Upper lobe of right lung (tissue), 1 donor: ENCODE data around the gene XG. TPM values are rescaled to one million over a fixed set of nuclear protein-coding genes. Genes with fewer than 3 reads are reported as not detected.
"Not testable (repeated sequence)": the region's sequence is repeated elsewhere in the genome, so short reads cannot be mapped to it uniquely, and the experiment has no call there.

Experiments
- ATAC-seq: fragments of 200-7000 bp; cut with Tn5 transposase; one replicate; pipeline ENCODE4 v1.9.1; 2020; ENCODE audit warnings: mild to moderate bottlenecking, moderate library complexity
- DNase-seq: peaks from one replicate; pipeline ENCODE4 v3.0.0-alpha.2; 2020
- H3K27ac ChIP-seq: fragments of 200-600 bp; one replicate; pipeline ENCODE4 v1.8.0; 2022
- H3K27me3 ChIP-seq: fragments of 200-600 bp; one replicate; pipeline ENCODE4 v1.8.0; 2022; ENCODE audit warnings: mild to moderate bottlenecking
- H3K36me3 ChIP-seq: fragments of 200-600 bp; one replicate; pipeline ENCODE4 v1.8.0; 2022
- H3K4me1 ChIP-seq: fragments of 200-600 bp; one replicate; pipeline ENCODE4 v1.8.0; 2022
- H3K4me3 ChIP-seq: fragments of 200-600 bp; one replicate; pipeline ENCODE4 v1.8.0; 2022; ENCODE audit warnings: mild to moderate bottlenecking
- H3K9me3 ChIP-seq: fragments of 200-600 bp; one replicate; pipeline ENCODE4 v1.8.0; 2022
- intact Hi-C: fragments of 100-400 bp; cut with DNase I; formaldehyde crosslinking; loops from one replicate; pipeline ENCODE4 v1.11.0; 2022
- total RNA-seq: library from RNA; stranded (reverse); fragmentation: NEBNext Ultra II Directional; extraction: Animal tissue kit (Norgen Biotek cat#: 25700); gene quantifications from one replicate; pipeline ENCODE4 v1.2.1, GENCODE V29; 2021
- TF ChIP-seq, protein P1 (sequence below): fragments of 200-600 bp; IDR thresholded peaks from one replicate; pipeline ENCODE4 v1.8.0; 2022; ENCODE audit warnings: antibody characterized with exemption
- donor health status: DM: no; HTN: yes; CAD: no; lungs with severe emphysema.

The XG gene
- total RNA-seq, 1 donor from 2014 or later: 0.64 TPM

DNA sequence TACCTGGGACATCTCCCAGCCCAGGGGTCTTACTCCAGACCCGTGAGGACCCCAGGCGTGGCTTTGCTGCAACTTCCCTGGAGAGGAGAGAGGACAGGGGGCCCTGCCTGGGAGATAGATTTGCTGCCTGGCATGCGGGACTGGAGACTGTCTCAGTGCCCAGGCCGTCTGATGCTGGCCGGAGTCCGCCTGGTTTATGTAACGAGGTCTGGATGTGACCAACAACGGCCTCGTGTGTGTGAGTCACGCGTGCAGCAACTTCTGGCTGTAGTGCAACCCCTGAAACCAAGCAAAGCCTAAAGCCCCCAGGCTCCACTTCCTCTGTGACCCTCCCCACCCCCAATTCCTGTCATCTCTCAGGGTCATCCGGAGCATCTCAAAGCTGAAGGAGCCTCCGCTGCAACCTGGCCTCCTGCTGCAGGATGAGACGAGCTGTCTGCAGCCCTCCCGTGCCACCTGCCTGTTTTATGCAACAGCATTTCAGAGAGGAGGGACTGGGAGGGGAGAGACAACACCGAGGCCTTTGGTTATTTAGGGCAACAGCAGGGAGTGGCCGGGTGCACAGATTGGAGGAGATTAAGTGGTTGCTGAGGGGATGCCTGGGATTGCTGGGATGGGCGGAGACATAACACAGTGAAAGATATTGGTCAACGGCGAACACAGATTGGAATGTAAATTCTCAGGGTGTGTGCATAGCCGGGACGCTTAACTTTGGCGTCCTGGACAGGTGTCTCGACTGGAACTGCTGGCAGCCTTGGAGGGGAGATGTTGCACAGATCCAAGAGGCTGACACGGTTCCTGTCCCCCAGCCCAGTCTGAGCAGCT lies 16.0 kb downstream of the XG start:
- Histone ChIP-seq H3K9me3 (no peaks in the 10 kb centered on the region), H3K27me3 (no peaks in the 10 kb centered on the region), H3K36me3 (no peaks in the 10 kb centered on the region), H3K4me3 (no peak overlapping the region), H3K27ac (peak overlapping the region; percentile 30), H3K4me1 (no peaks in the 10 kb centered on the region)
- intact Hi-C loops: no loop called here
- DNase-seq: peak; percentile 72
- TF ChIP-seq, protein P1, sequence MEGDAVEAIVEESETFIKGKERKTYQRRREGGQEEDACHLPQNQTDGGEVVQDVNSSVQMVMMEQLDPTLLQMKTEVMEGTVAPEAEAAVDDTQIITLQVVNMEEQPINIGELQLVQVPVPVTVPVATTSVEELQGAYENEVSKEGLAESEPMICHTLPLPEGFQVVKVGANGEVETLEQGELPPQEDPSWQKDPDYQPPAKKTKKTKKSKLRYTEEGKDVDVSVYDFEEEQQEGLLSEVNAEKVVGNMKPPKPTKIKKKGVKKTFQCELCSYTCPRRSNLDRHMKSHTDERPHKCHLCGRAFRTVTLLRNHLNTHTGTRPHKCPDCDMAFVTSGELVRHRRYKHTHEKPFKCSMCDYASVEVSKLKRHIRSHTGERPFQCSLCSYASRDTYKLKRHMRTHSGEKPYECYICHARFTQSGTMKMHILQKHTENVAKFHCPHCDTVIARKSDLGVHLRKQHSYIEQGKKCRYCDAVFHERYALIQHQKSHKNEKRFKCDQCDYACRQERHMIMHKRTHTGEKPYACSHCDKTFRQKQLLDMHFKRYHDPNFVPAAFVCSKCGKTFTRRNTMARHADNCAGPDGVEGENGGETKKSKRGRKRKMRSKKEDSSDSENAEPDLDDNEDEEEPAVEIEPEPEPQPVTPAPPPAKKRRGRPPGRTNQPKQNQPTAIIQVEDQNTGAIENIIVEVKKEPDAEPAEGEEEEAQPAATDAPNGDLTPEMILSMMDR: no peak
- peak; percentile 94 for ATAC-seq

- intact Hi-C loops: no loop called here
- TF ChIP-seq, protein P1: no peak
- Histone ChIP-seq H3K9me3 (no peaks in the 10 kb centered on the region), H3K4me1 (no peaks in the 10 kb centered on the region), H3K36me3 (no peaks in the 10 kb centered on the region), H3K4me3 (no peak overlapping the region), H3K27me3 (no peaks in the 10 kb centered on the region), H3K27ac (no peak overlapping the region)
- ATAC-seq (no peak), DNase-seq (no peak)
These were observed 17.8 kb downstream of the XG start for GRCh38 chrX:2769615-2770014.

GRCh38 chrX:2773166-2774055 lies 21.6 kb downstream of the XG start:
- intact Hi-C loops, ATAC-seq: not testable (repeated sequence)

GRCh38 chrX:2774057-2774456 lies 22.2 kb downstream of the XG start:
- Histone ChIP-seq H3K9me3 (no peaks in the 10 kb centered on the region), H3K4me3 (no peak overlapping the region), H3K27ac (no peak overlapping the region), H3K36me3 (no peaks in the 10 kb centered on the region), H3K4me1 (no peaks in the 10 kb centered on the region), H3K27me3 (no peaks in the 10 kb centered on the region)
- TF ChIP-seq, protein P1: no peak
- intact Hi-C loops: no loop called here
- no peak for ATAC-seq
- DNase-seq: no peak

More at GRCh38 chrX:2773166-2774055, 21.6 kb downstream of the XG start:
- H3K36me3 ChIP-seq, H3K4me1 ChIP-seq, H3K27me3 ChIP-seq, H3K9me3 ChIP-seq, DNase-seq, H3K4me3 ChIP-seq, H3K27ac ChIP-seq: not testable (repeated sequence)

DNA sequence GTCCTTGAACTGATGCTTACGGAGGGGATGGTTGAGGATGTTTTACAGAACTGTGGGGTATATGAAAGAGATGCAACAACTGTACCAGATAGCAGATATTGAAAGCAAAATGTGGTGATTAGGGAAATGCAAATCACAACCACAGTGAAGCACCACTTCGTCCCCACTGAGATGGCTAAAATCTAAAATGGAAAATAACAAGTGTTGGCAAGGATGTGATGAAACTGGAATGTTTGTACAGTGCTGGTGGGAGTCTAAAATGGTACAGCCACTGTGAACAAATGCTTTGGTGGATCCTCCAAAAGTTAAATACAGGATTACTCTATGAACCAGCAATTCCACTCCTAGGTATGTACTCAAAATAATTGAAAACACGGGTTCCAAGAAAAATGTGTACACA lies 22.9 kb downstream of the XG start:
- no peaks in the 10 kb centered on the region for H3K36me3 ChIP-seq
- DNase-seq (no peak), ATAC-seq (no peak)
- no peaks in the 10 kb centered on the region for H3K9me3 ChIP-seq
- no peak overlapping the region for H3K27ac ChIP-seq
- intact Hi-C loops: no loop called here
- no peaks in the 10 kb centered on the region for H3K4me1 ChIP-seq
- H3K27me3 ChIP-seq: no peaks in the 10 kb centered on the region
- TF ChIP-seq, protein P1: no peak
- H3K4me3 ChIP-seq: no peak overlapping the region

GRCh38 chrX:2780472-2781225 lies 28.8 kb downstream of the XG start:
- H3K4me3 ChIP-seq, H3K27ac ChIP-seq, H3K36me3 ChIP-seq, H3K9me3 ChIP-seq, intact Hi-C loops, DNase-seq, H3K27me3 ChIP-seq, H3K4me1 ChIP-seq: not testable (repeated sequence)
- peak; percentile 49 for ATAC-seq
